Myocyte (in vitro differentiated cells): ENCODE results near the gene KSR1. TPM values are rescaled to one million over a fixed set of nuclear protein-coding genes. Genes with fewer than 3 reads are reported as not detected.

Experiments
- DNase-seq: peaks from one replicate; pipeline ENCODE4 v3.0.0-alpha.2; 2012; ENCODE audit warnings: low read depth
- total RNA-seq: library from RNA; depleted of rRNA; stranded (reverse); fragments of >200 nt; gene quantifications from 2 replicates; pipeline ENCODE4 v1.2.3, GENCODE V29; 2014

The KSR1 gene
- total RNA-seq, 1 donor from 2014 or later: 11.7 TPM

GRCh38 chr17:27549251-27549893 lies 93.1 kb downstream of the KSR1 start:
- DNase-seq: no peak

- DNase-seq: no peak
These were observed 94.2 kb downstream of the KSR1 start for GRCh38 chr17:27550291-27550930.

GRCh38 chr17:27550974-27551505 lies 94.8 kb downstream of the KSR1 start:
- DNase-seq: no peak

- no peak for DNase-seq
These were observed 95.5 kb downstream of the KSR1 start for GRCh38 chr17:27551701-27552248.

- DNase-seq: peak; percentile 43
These were observed 96.1 kb downstream of the KSR1 start for GRCh38 chr17:27552276-27552732.

GRCh38 chr17:27553019-27553511 lies 96.8 kb downstream of the KSR1 start:
- DNase-seq: no peak

- DNase-seq: peak; percentile 56
These were observed 97.9 kb downstream of the KSR1 start for GRCh38 chr17:27554152-27554551.

GRCh38 chr17:27554911-27555310 lies 98.7 kb downstream of the KSR1 start:
- DNase-seq: no peak

GRCh38 chr17:27555339-27555738 lies 99.1 kb downstream of the KSR1 start:
- no peak for DNase-seq

- no peak for DNase-seq
These were observed 102.1 kb downstream of the KSR1 start for GRCh38 chr17:27558341-27558740.

- no peak for DNase-seq
These were observed 102.7 kb downstream of the KSR1 start for GRCh38 chr17:27558842-27559505.

- DNase-seq: peak; percentile 81
These were observed 103.5 kb downstream of the KSR1 start for GRCh38 chr17:27559506-27560481.

GRCh38 chr17:27560668-27561067 lies 104.4 kb downstream of the KSR1 start:
- DNase-seq: peak; percentile 36

GRCh38 chr17:27562777-27563455 lies 106.7 kb downstream of the KSR1 start:
- no peak for DNase-seq

- DNase-seq: no peak
These were observed 107.3 kb downstream of the KSR1 start for GRCh38 chr17:27563532-27563931.

GRCh38 chr17:27564463-27564862 lies 108.2 kb downstream of the KSR1 start:
- no peak for DNase-seq

- peak; percentile 33 for DNase-seq
These were observed 109.8 kb downstream of the KSR1 start for GRCh38 chr17:27565874-27566670.

GRCh38 chr17:27566671-27567562 lies 110.7 kb downstream of the KSR1 start:
- DNase-seq: no peak
